Measurements from ENCODE around the gene SLC39A13. TPM values are rescaled to one million over a fixed set of nuclear protein-coding genes. Genes with fewer than 3 reads are reported as not detected.

The SLC39A13 gene
- total and polyA plus RNA-seq, 8 donors, result 14.6 to 55.6 (median 22.4) TPM

DNA sequence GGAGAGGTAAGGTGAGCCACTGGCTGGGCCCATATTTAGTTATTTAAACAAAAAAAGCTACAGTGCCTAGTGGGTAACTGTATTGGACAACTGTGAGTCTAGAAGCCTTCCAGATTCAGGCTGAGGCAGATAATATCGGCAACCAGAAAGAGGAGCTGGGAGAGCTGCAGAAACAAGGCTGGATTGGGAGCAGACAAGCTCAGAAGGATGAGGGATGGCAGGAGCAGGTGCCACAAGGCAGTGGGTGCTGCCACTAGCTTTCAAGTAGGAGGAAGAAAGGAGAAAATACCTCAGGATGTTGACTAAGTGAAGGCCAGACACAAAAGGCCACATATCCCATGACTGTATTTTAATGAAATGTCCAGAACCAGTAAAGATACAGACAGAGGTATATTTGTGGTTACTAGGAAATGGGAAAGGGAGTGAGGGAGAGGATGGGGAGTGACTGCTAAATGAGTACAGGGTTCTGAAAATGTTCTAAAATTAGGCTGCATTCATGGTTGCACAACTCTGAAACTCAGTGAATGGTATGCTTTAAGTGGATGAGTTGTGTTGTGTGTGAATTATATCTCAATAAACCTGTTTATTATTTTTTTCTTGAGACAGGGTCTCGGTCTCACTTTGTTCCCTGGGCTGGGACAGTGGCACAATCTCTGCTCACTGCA is 52.3 kb downstream of the SLC39A13 start:
- 95 to 97% methylated on average over 2 of the region's 2 CpGs for WGBS, 2 donors
- intact Hi-C loops (cut with DNase I), result no loop called here
- DNase-seq, result no peak

DNA sequence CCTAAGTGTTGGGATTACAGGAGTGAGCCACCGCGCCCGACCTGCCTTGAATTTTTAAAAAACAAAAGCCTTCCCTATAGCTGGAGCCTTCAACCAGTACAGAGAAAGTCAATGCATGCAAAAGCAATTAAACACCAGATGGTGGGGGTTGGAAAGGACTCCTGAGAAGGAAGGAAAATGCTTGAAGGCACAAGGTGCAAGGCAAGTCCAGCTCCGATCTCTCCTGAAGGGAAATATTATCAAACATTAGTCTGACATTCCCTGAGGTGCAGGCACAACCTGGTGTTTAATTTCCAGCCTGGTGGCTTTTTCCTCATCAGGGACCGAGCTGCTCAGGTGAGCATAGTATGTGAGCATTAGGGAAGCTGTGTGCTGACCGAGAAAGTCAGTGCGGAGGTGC is 53.5 kb downstream of the SLC39A13 start:
- DNase-seq (no peak), ATAC-seq (no peak), FAIRE-seq (no peak)
- Histone ChIP-seq H3K9me3 (no peaks in the 10 kb centered on the region), H3K4me1 (peaks cover 9 to 14% (median 11%) of the 10 kb centered on the region in 3 donors), H3K27me3 (no peaks in the 10 kb centered on the region), H3K4me3 (no peak overlapping the region), H3K27ac (no peak overlapping the region), H3K36me3 (peaks cover 0 to 2% (median 0%) of the 10 kb centered on the region in 3 donors)
- 97% methylated on average over 7 of the region's 7 CpGs for WGBS, 2 donors
- TF ChIP-seq, protein P1, sequence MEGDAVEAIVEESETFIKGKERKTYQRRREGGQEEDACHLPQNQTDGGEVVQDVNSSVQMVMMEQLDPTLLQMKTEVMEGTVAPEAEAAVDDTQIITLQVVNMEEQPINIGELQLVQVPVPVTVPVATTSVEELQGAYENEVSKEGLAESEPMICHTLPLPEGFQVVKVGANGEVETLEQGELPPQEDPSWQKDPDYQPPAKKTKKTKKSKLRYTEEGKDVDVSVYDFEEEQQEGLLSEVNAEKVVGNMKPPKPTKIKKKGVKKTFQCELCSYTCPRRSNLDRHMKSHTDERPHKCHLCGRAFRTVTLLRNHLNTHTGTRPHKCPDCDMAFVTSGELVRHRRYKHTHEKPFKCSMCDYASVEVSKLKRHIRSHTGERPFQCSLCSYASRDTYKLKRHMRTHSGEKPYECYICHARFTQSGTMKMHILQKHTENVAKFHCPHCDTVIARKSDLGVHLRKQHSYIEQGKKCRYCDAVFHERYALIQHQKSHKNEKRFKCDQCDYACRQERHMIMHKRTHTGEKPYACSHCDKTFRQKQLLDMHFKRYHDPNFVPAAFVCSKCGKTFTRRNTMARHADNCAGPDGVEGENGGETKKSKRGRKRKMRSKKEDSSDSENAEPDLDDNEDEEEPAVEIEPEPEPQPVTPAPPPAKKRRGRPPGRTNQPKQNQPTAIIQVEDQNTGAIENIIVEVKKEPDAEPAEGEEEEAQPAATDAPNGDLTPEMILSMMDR (IDR thresholded peaks at IDR 0.05), result no peak
- intact Hi-C loops (cut with DNase I), result no loop called here

More for the DNA sequence above, 52.3 kb downstream of the SLC39A13 start:
- H3K36me3 ChIP-seq, result peaks cover 0 to 2% (median 0%) of the 10 kb centered on the region in 3 donors
- ATAC-seq (no peak), FAIRE-seq (no peak)
- no peaks in the 10 kb centered on the region for H3K27me3 ChIP-seq
- peaks cover 0 to 2% (median 0%) of the 10 kb centered on the region in 3 donors for H3K4me1 ChIP-seq
- no peak overlapping the region for H3K4me3 ChIP-seq
- no peaks in the 10 kb centered on the region for H3K9me3 ChIP-seq
- TF ChIP-seq, protein P1 (IDR thresholded peaks at IDR 0.05), result no peak
- no peak overlapping the region for H3K27ac ChIP-seq

DNA sequence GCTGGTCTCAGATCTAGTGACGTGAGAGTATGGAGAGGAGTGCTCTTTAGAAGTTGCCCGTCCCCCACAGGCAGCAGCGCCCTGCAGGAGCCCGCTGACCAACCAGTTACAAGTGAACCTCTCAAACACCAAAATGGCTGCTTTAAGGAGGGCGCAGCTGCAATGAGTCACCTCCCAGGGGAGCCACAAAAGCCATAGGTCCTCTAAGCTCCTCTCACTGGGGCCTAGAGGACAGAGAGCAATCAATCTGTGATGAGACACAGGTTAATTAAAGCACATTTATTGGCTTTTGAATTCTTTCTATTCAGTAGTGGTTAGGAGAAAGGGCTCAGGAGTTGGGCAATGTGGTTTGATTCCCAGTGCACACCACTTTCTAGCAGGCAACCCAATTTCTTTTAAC is 56.1 kb downstream of the SLC39A13 start:
- intact Hi-C loops (cut with DNase I), result no loop called here
- peaks cover 9 to 18% (median 14%) of the 10 kb centered on the region in 3 donors for H3K4me1 ChIP-seq
- no peak for FAIRE-seq
- no peaks in the 10 kb centered on the region for H3K27me3 ChIP-seq
- WGBS, 2 donors, result 92 to 96% methylated on average over 5 of the region's 5 CpGs
- TF ChIP-seq, protein P1 (IDR thresholded peaks at IDR 0.05), result no peak
- no peak overlapping the region for H3K27ac ChIP-seq
- peaks cover 0 to 2% (median 0%) of the 10 kb centered on the region in 3 donors for H3K36me3 ChIP-seq
- no peak overlapping the region for H3K4me3 ChIP-seq
- no peaks in the 10 kb centered on the region for H3K9me3 ChIP-seq
- no peak for ATAC-seq
- no peak for DNase-seq

Small RNA genes lying within 50 kb of the gene (microRNA-seq; reads per million reads assigned to microRNA genes)
- 0 reads per million in 2 donors for gene MIR4487

Other genes starting within 250 kb of the SLC39A13 start
- 10 to 100 TPM; 40.1 to 67.5 (median 61.4) TPM for gene ARFGAP2, start 231.7 kb upstream of the SLC39A13 start, total RNA-seq
- 10 to 100 TPM; 73.1 to 78.9 TPM for gene ARFGAP2, start 231.7 kb upstream of the SLC39A13 start, polyA plus RNA-seq
- 10 to 100 TPM; 16.5 to 39.9 (median 29.6) TPM for gene PACSIN3, start 222.2 kb upstream of the SLC39A13 start, total RNA-seq
- gene PACSIN3, start 222.2 kb upstream of the SLC39A13 start, polyA plus RNA-seq, result 10 to 100 TPM; 28.1 to 31.3 TPM
- 10 to 100 TPM in 5 of 6 donors, 1 to 10 TPM in 1; 10.0 to 46.2 (median 20.0) TPM for gene DDB2, start 193.6 kb upstream of the SLC39A13 start, total RNA-seq
- gene DDB2, start 193.6 kb upstream of the SLC39A13 start, polyA plus RNA-seq, result 10 to 100 TPM; 31.2 to 45.9 TPM
- 10 to 100 TPM; 22.5 to 38.1 (median 29.7) TPM for gene ACP2, start 159.8 kb upstream of the SLC39A13 start, total RNA-seq
- 10 to 100 TPM; 40.4 to 53.6 TPM for gene ACP2, start 159.8 kb upstream of the SLC39A13 start, polyA plus RNA-seq
- 10 to 100 TPM in 5 of 6 donors, 1 to 10 TPM in 1; 8.9 to 24.0 (median 15.2) TPM for gene NR1H3, start 150.6 kb upstream of the SLC39A13 start, total RNA-seq
- gene NR1H3, start 150.6 kb upstream of the SLC39A13 start, polyA plus RNA-seq, result 10 to 100 TPM; 54.9 to 60.0 TPM
- gene MADD, start 138.5 kb upstream of the SLC39A13 start, total RNA-seq, result 10 to 100 TPM; 15.0 to 36.9 (median 20.0) TPM
- 10 to 100 TPM; 22.0 to 35.5 TPM for gene MADD, start 138.5 kb upstream of the SLC39A13 start, polyA plus RNA-seq
- gene MYBPC3, start 55.9 kb upstream of the SLC39A13 start, total RNA-seq, result 1 to 10 TPM in 1 of 6 donors, under 1 TPM in 3, not detected in 2; 0.06 to 1.0 (median 0.09) TPM
- under 1 TPM; 0.14 to 0.23 TPM for gene MYBPC3, start 55.9 kb upstream of the SLC39A13 start, polyA plus RNA-seq
- 10 to 100 TPM in 2 of 6 donors, 1 to 10 TPM in 4; 1.0 to 24.2 (median 4.5) TPM for gene SPI1, start 30.0 kb upstream of the SLC39A13 start, total RNA-seq
- gene SPI1, start 30.0 kb upstream of the SLC39A13 start, polyA plus RNA-seq, result 1 to 10 TPM; 4.7 to 7.6 TPM
- 10 to 100 TPM; 37.4 to 59.4 (median 50.3) TPM for gene PSMC3, start 17.8 kb downstream of the SLC39A13 start, total RNA-seq
- gene PSMC3, start 17.8 kb downstream of the SLC39A13 start, polyA plus RNA-seq, result 10 to 100 TPM; 55.0 to 67.5 TPM
- under 1 TPM; 0.18 to 0.56 (median 0.30) TPM for gene RAPSN, start 40.5 kb downstream of the SLC39A13 start, total RNA-seq
- under 1 TPM; 0.34 to 0.92 TPM for gene RAPSN, start 40.5 kb downstream of the SLC39A13 start, polyA plus RNA-seq
- gene CELF1, start 144.5 kb downstream of the SLC39A13 start, total RNA-seq, result 10 to 100 TPM; 31.0 to 56.3 (median 38.4) TPM
- 10 to 100 TPM; 20.0 to 29.5 TPM for gene CELF1, start 144.5 kb downstream of the SLC39A13 start, polyA plus RNA-seq
- gene PTPMT1, start 157.0 kb downstream of the SLC39A13 start, total RNA-seq, result 10 to 100 TPM; 15.7 to 24.7 (median 19.6) TPM
- 10 to 100 TPM; 24.6 to 34.3 TPM for gene PTPMT1, start 157.0 kb downstream of the SLC39A13 start, polyA plus RNA-seq
- 1 to 10 TPM; 4.3 to 8.9 (median 6.7) TPM for gene KBTBD4, start 170.4 kb downstream of the SLC39A13 start, total RNA-seq
- gene KBTBD4, start 170.4 kb downstream of the SLC39A13 start, polyA plus RNA-seq, result 10 to 100 TPM in 1 of 2 donors, 1 to 10 TPM in 1; 3.5 to 13.0 TPM
- gene NDUFS3, start 170.5 kb downstream of the SLC39A13 start, total RNA-seq, result 10 to 100 TPM; 28.8 to 48.5 (median 35.3) TPM
- 100 to 1,000 TPM in 1 of 2 donors, 10 to 100 TPM in 1; 85.8 to 113 TPM for gene NDUFS3, start 170.5 kb downstream of the SLC39A13 start, polyA plus RNA-seq
- under 1 TPM in 1 of 6 donors, not detected in 5; 0.17 TPM for gene FAM180B, start 178.1 kb downstream of the SLC39A13 start, total RNA-seq
- not detected for gene FAM180B, start 178.1 kb downstream of the SLC39A13 start, polyA plus RNA-seq
- 1 to 10 TPM in 1 of 6 donors, under 1 TPM in 4, not detected in 1; 0.09 to 1.1 (median 0.20) TPM for gene C1QTNF4, start 185.8 kb downstream of the SLC39A13 start, total RNA-seq
- gene C1QTNF4, start 185.8 kb downstream of the SLC39A13 start, polyA plus RNA-seq, result 1 to 10 TPM; 1.3 to 3.6 TPM
- 10 to 100 TPM; 13.5 to 34.2 (median 25.5) TPM for gene MTCH2, start 234.0 kb downstream of the SLC39A13 start, total RNA-seq
- gene MTCH2, start 234.0 kb downstream of the SLC39A13 start, polyA plus RNA-seq, result 10 to 100 TPM; 13.6 to 23.2 TPM

Measured in pancreas (tissue), 10 donors.